Coronary artery (tissue), 2 donors: ENCODE data around the gene CPXM1.

Experiments used
- DNase-seq: peaks from one replicate; pipeline ENCODE4 v3.0.0-alpha.2; 2017; ENCODE audit warnings: low spot score
- H3K27ac ChIP-seq, 2 donors: fragments of 200-600 bp; sonication (generic); one replicate each; pipeline ENCODE4 v1.5.1; 2016 to 2019
- H3K4me3 ChIP-seq: fragments of 200-600 bp; sonication (generic); 2 replicates; pipeline ENCODE4 v1.5.1; 2016; ENCODE audit warnings: mild to moderate bottlenecking, moderate library complexity
- CTCF ChIP-seq: fragments of 200-600 bp; sonication (generic); IDR thresholded peaks from one replicate; pipeline ENCODE4 v1.5.1; 2019; ENCODE audit warnings: antibody characterized with exemption

Gene CPXM1

DNA sequence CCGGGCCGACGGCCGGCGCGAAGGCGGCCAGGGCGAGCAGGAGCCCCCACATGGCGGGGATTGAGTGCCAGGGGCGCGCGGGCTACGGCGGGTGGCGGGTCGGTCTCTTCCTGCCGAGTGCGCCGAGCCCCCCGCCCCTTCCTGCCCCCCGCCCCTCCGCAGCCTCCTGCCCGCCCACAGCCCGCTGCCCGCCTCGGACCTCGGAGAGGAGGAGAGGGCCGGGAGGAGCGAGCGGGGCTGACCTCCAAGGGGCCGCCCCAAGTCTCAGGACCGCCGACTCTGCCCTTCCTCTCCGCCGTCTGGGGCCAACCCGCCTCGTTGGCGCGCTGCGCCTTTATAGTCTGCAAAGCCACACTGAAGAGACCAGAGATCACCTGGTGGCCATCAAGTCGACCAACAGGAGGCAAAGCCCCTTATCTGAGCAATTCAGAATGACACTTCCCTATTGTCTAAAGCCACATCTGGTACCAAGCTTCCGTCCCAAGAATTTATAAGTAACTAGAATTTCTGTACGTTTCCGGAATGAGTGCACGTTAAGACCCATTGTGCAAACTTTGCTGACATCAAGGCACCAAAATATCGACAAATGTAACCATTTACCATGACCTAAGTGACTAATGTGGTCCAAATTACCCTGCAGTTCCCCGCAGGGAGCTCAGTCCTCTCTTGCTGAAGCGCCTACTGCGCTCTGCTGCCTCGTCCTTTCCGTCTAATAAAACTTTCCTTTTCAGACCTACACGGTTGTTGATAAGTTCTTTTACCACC is at the start of gene CPXM1:
CPXM1 (minus strand) TSS at position 107 of the 765 bp plus-strand sequence; CDS start at position 52, 55 bp downstream.
- Histone ChIP-seq H3K4me3 (peak within 1 kb of the TSS; percentile 67), H3K27ac (no peak within 1 kb of the TSS)
- DNase-seq = peak; percentile 72
- TF ChIP-seq CTCF = no peak

DNA sequence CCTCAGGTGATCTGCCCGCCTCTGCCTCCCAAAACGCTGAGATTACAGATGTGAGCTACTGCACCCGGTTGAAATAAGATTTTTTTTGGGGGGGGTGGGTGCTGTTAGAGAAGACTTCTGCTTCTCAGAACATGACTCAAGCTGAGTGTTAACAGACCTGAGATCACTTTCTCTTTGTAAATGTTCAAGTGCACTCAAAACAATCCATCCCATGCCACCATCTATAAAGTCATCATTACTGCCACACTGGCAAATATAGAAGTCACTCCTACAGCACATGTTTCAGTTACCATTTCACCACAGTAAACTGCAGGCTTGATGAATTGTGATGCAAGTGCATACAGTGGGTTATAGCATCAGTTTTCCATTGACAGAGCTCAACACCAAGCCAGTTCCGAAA is 49.1 kb upstream of the CPXM1 start:
- no peak for TF ChIP-seq CTCF
- H3K27ac ChIP-seq = no peak overlapping the region
- DNase-seq = peak; percentile 21

DNA sequence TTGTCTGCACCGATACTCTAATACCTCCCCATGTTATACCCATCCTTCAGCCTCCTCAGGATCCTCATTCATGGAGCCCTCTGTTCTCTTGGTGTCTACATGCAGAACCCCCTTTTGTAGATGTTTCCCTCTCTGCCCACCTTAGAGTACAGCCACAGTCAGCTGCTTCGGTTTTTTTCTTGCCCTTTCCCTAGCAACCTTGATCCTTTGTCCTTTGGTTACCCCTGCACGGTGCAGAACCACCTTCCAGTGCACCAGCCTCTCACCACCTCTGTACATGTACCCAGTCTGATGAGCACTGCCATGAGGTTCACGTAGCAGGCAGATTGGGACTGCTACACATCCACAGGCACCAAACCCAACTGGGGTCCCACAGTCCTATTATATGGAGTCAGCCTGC is 47.4 kb upstream of the CPXM1 start:
- Histone ChIP-seq H3K27ac (no peak overlapping the region), H3K4me3 (no peak overlapping the region)
- DNase-seq = peak; percentile 12
- no peak for TF ChIP-seq CTCF

More for the DNA sequence above, 49.1 kb upstream of the CPXM1 start:
- H3K4me3 ChIP-seq = no peak overlapping the region

DNA sequence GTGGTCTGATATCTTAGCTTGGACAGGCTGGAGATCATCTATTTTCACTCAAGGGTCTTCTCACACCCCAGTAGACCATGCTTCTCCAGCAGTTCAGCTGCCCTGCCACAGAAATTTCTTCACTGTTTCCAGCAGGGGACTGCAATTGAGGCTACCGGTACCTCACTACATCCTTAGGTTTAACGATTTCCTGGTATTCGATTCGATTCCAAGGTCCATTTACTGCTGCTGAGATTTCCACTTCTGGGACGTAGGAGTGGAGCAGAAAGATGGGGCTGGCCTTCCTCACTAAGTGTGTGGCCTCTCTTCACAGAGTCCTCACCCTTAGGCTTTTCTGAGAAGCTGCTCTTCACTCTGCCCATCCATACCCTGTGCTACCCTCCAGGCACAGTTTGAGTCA is 46.3 kb upstream of the CPXM1 start:
- Histone ChIP-seq H3K4me3 (no peak overlapping the region), H3K27ac (no peak overlapping the region)
- peak; percentile 16 for DNase-seq
- TF ChIP-seq CTCF = no peak

GRCh38 chr20:2845607-2846006 is 45.2 kb upstream of the CPXM1 start:
- H3K27ac ChIP-seq = no peak overlapping the region
- peak; percentile 1 for DNase-seq
- no peak overlapping the region for H3K4me3 ChIP-seq
- TF ChIP-seq CTCF = no peak

DNA sequence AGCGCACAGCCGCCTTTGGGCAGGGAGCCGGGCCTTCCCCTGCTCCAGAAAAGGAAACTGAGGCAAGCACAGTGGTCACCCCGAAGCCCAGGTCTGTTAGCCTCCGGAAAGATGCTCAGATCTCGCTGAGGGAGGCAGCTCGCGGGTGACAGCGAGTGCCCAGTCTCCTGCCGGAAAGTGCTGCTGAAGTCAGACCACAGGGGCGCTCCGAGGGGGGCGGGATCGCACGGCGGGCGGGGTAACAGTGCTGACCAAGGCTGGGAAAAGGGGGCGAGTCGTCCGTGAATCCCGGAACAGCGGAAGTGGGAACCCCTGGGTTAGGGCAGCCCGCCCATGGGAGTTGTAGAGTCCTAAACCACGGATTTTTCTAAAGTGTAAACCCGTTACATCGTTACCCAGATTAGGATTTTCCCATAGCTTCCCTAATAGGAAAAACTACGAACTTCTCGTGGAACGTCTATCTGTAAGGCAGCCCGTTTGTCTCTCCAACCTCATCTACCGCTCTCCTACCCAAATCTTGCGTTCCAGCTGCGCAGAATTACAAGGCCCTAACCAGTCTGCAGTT is 40.6 kb upstream of the CPXM1 start:
- Histone ChIP-seq H3K4me3 (peak overlapping the region; percentile 84), H3K27ac (peak overlapping the region; percentile 83 to 87)
- TF ChIP-seq CTCF = no peak
- DNase-seq = peak; percentile 88
